Stimulated activated CD4-positive, alpha-beta T cell treated with anti-CD3 and anti-CD28 coated beads, Interleukin-15, amount 100 ng/mL, for 1 hour (primary cell): ENCODE results near the gene COL12A1.

Experiments used
- DNase-seq, 2 donors: peaks; one replicate each; pipeline ENCODE4 v3.0.0-alpha.2; 2020; ENCODE audit warnings: low read depth in 1 of 2, low spot score in 1 of 2

Gene COL12A1

DNA sequence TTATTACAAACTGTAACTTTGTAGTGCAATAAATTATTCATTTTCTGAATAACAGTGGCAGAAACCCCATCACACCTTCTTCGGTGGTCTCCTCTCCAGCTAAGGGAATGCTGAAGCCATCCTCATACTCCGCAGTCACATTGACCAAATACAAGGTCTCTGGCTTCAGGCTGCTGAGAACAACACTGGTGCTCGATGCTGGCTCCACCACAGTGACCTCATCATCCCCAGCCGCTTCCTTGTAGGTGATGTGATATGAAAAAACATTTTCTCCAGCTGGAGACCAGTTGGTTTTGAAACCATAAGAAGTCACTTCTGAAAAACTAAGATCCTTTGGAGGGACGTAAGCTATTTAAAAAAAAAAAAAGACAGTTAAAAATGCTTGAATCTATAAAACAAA is 25.0 kb downstream of the COL12A1 start:
- DNase-seq: no peak

DNA sequence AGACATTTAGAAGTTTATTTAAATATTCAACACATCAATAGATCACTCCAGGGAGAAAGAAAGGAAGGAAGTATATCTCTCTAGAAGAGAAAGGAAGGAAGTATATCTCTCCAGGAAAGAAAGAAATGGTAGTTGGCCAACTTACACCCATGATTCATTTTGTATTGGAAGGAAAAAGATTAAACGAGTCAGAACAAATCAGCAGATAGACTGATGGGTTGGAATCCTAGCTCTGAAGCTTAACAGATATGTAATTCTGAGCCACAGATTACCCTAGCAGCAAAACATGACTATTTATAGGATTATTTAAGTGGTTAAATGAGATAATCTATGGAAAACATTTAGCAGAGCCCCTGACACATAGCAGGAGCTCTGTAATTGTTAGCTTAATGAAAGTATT is 27.1 kb downstream of the COL12A1 start:
- no peak for DNase-seq

DNA sequence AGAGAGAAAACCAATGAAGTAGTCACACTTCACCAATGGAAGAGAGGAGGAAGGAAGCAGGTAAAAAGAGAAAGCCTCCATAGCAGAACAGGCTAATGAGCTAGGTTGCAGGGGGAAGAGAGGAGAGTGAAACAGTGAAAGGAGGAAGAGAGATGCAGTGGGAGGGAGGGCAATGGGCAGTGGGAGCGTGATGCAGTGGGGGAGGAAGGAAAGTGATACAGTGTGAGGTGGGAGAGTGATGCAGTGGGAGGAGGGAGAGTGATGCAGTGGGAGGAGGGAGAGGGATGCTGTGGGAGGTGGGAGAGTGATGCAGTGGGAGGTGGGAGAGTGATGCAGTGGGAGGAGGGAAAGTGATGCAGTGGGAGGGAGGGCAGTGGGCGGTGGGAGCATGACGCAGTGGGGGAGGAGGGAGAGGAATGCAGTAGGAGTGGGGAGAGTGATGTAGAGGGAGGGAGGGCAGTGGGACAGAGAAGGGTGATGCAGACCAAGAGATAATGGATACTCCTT is 29.7 kb downstream of the COL12A1 start:
- no peak for DNase-seq

DNA sequence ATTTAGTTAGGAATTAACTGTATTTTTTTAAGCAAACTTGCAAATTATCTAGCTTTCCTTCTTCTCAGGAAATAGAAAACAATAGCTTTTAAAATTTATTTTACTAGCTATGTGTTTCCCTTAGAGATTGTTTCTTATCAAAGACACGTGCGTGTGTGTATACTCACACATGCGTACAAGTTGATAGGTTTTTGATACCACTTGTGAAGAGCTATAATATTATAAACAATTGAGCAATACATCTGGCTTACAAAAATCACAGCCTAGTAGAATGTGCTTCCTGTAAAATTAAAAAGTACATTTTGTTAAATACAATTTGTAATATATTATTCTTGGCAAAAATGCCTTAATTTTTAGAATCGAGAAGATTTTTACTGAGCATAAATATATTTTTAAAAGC is 33.9 kb downstream of the COL12A1 start:
- no peak for DNase-seq

DNA sequence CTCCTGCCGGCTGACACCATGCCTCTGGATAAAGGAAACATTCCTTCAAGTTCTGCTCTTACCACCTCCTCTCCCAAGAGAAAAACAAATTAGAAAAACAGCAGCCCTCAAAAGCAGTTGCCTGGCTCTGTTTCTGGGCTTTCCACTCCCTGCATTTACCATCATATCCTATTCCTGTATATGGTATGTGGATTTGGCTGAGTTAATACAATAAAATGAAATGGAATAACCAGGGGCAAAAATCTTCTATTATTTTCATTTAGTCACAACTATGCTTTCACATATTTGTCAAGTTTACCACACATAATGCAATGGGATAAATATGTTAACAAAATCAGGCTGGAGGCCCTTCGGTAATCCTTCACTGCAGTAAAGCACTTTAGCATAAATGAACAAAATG is 34.3 kb downstream of the COL12A1 start:
- DNase-seq: no peak

DNA sequence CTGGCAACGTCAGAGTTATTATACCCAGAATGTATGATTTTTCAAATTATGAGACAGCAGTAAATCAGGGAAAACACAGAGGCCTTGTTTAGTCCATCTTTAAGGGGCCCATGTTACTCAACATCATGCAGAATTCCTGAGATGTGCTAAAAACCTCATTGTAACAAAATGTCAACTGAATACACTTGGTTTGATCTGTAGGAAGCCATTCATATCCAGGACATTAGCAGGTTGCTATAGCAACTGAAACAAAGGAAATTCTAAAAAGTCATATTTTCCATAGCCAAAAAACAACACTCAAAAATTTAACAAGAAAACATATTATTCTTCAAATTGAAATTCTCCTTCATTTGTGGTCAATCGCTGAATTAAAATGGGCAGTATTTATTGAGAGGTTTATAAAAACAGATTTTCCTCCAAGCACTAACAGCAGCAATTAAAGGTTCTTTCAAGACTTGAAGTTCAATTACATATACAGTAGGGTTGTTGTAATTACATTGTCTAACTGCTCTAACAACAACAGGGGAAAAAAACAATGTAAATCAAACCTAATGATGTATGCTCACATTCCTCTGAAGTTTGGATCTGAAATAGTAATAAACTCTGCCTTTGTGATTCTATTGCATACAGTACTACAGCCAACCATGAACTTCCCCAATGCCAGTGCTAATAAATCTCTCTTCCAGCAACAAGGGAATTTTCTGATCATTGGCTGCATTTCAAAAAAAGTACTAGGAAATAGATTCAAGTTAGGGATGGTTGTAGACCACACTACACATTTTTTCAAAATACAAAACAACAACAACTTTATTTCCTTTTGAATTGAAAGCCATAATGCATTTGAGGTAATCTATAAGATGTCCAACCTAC is 34.9 kb downstream of the COL12A1 start:
- DNase-seq: no peak

DNA sequence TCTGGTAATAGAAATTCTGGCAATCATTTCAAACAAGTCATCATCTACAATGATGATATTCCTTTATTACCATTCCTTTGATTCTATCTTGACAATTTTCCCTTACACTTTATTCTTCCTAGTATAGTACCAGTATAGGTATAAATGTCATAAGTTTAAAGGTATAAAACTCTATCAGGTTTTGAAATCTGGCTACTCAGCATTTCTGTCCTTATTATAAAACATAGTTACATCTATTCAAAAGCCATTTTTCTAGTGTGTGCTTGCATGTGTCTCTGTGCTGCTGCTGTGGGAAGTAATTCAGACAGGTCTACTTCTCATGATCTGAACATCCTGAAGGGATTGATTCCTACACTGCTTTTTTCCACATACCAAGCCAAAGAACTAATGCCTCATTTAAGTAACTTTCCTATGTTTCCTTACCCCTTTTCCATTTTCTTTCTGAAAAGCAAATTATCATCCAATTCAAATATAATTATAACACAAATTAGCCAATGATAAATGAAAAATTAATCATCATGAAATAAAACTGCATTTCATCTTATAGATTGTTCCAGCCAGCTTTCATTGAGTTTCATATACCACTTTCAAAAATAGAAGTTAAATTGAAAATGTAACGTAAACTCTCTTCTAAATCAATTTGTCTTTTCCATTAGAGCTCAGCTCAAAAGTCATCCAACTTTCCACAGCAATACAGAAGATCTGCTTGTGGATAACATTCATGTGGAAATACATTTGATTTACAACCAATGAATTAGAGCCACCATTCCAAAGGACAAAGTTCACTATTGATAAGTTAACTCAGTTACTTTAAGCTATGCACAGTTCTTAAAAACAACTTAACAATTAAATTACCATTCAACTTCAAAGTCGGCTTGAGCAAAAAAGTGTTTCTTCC is 35.9 kb downstream of the COL12A1 start:
- DNase-seq: no peak

DNA sequence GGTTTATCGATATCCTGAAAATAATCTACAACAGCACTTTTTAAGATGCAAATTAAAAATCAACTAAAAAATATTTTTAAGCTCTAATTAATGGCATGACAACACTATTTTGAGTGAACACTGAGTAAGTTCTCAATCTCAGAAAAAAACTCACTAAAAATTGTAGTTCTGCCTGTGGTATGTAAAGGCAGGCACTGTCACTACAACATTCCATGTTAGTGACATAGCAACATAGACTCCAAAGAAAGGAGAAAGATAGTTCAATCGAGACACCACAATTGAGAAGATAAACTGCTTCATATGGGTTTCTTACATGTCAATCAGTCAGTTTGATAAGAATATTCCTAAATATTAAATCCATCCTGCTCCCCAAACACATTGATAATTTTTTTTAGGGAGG is 38.0 kb downstream of the COL12A1 start:
- DNase-seq: no peak

DNA sequence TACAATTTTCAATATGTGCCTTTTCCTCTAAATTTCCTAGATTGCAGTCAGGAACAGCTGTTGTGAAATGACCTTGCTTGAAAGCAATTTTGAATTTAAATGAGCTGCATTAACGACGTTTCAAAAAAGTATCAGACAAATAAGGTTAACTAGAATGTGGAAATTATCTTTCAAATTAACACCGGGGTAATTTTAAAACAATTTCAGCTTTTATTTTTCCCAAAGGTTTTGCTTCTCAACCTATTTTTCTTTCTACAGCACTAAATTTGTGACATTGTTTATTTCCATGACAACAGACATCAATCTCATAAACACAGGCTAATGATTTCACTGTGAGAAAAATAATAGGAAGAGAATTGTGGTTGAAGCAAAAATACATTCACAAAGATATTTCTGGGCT is 38.5 kb downstream of the COL12A1 start:
- DNase-seq: no peak

DNA sequence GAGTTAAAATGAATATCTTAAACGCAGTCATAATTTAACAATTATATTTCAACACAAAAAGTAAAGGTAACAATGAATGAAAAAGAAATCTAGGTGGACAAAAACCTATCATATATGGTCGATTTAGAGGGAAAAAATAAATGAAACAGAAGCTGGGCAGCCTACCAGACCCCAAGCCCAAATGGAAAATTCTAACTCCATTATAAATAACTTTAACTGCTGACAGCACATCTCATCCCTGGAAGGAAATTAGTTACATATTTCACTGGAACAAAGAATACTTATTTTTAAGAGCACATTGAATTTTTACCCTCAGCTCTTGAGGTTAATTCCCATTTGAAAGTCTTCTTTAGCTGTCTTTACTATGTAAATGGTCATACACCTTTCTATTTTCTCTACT is 39.1 kb downstream of the COL12A1 start:
- no peak for DNase-seq

DNA sequence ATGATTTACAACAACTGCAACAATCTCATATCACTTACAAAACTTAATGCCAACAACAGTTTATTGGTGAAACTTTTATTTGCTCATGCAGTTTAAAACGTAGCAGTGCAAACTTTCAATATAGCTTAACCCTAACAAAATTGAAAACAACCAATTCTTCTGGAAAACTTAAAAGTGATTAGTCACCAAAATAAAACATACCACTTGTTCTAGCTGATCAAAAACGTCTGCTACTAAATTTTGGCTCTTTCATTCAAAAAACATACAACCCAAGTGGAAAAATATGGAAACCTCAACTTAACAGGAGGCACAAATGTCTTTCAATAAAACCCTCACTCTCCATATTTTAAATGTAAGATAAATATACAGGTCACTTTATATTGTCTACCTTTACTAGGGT is 39.6 kb downstream of the COL12A1 start:
- DNase-seq: no peak

DNA sequence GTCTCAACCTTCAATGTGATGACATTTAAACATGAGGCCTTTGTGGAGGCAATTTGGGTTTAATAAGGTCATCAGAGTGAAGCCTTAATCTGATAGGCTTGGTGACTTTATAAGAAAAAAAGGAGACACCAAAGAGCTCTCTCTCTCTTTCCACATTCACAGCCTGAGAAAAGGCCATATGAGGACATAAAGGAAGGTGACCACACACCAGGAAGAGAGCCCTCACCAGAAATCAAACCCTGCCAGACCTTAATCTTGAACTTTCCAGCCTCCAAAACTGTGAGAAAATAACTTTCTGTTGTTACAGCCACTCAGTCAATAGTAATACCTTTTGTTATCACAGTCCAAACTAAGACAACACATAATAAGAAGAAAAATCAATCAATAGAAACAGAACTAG is 47.7 kb downstream of the COL12A1 start:
- no peak for DNase-seq

DNA sequence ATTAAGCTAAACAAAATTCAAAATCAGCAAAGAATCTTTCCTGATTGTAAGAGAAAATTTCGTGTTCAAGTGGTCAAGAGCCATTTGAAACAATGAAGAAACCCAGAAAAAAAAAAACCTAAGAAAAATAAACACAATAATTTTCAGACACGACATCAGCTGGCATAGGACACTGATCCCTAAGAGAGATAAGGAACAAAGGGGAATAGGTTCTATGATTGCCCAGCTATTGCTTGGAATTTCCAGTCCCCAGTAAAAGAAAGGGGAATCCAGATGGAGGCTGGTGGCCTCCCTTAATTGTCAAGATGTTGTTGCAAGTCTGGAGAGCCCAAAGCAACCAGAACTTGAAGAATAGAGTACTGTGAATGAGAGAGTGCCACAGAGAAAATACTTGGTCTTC is 48.5 kb downstream of the COL12A1 start:
- DNase-seq: no peak

DNA sequence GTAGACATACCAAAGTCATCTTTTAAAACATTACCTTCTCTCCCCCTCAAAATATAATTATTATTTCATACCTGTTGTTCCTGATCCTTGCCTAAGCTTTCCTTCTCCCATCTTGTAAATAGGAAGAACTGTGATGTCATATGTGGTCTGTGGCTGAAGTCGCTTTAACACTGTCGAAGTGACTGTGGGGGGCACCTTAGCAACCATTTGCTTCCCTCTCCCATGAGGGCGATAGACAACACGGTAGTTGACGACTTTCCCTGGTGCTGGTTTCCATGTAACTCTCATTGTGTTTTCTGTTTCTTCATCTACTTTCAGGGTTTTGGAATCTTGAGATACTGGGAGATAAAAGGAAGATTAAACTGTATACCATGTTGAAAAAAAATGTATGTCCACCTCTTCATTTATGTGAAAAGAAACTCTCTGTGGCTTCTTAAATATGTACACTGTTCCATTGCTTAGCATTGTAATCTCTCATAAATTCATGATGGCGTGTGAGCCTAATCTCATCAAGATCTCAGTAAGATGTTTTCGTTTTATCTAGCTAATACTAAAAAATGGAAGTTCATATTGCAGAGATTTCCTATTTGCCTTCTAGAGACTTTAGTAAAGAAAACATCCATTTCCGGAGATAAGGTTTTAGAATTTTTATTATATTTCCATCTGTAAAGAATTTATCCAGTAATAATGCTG is 49.5 kb downstream of the COL12A1 start:
- no peak for DNase-seq

DNA sequence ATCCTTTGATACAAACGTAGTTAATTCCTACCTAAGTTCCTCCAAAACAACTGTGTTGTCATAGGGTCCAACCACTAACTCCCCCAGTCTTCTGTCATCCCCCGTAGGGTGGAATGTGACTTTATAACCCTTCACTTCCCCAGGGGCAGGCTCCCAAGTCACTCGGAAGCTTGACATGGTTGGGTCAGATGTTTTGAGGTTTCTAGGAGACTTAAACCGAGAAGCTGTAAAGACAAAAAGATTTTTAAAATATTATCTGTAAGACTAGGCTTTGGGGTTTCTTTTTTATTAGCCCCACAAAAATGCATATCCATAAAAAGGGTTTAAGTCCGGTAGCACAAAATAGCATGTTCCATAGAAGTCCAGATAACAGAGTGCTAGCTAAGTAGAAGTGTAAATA is 50.2 kb downstream of the COL12A1 start:
- DNase-seq: no peak

DNA sequence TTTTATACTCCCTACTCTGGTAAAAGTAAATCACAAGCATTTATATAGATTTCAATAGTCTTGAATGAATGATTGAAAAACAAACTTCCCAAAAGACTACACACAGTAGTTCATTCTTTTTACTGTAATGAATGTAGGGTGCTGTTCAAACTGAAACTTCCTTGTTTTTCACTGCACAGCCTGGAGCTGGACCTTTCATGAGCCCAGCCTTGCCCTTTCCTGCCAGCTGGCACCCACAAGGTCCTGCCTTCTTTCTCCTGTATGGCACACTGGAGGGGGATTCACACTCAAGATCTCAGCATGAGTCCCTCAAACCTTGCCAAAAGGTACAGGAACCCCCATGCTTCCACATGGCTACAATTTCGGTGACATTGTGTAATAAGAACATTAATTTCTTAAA is 50.9 kb downstream of the COL12A1 start:
- DNase-seq: no peak

DNA sequence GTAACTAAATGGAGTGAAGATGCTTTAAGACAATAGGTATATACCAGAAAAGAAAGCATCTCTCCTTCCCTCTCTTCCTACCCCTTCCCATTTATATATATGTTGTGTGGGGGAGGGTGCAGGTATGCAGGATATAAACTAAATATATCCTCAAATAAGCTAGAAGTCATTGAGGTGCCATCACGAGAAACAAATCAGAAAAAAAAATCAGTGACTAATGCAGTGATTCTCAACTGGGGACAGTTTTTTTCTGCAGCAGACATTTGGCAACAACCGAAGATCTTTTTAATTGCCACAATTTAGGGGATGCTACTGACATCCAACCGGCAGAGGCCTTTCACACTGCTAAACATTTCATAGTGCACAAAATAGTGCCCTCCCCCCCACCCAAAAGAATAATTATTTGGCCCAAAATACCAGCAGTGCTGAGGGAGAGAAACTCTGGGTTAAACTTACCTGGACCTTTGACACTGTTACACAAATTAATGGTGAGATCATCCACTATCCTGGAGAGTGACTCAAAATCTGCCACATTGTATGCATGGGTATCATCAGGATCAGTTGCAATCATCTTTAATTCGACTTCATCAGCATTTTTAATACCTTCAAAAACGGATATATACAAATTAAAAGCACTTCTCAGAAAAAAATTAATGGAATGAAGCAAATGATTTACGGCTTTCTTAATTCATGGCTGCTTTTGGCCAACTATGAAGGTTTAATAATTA is 55.0 kb downstream of the COL12A1 start:
- DNase-seq: no peak

DNA sequence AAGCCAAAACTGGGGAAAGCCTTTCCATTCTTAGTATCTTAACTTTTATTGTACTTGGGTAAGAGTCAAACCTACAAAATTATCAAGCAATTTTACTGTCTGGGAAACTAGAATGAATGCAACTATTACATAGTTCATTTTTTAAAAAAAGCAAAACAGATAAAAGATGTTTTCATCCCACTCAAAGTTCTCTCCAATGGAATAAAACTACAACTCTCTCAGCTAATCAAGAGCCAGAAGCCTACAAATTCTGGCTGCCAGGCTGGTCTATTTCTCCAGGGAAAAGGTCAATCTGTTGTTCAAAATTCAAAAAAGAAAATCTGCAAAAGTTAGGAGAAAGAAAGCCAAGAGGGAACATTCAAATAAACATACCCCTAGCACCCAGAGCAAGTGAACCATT is 56.2 kb downstream of the COL12A1 start:
- no peak for DNase-seq

DNA sequence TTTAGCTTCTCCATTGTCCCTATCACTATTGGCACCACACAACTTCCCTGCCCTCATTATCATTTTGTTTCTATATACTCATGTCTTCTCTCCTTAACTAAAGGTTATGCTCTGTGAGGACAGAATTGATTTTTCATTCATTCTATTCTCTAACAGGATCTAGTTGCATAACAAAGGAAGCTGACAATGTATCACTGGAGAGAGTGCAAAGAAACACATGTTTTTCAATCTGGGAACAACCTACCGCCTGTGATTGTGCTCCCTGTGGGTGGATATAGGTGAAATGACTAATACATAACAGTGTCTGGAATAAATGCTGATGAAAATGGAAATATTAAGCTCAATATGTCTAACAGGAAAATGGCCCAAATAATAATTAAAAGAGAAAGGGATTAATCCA is 56.6 kb downstream of the COL12A1 start:
- DNase-seq: no peak

DNA sequence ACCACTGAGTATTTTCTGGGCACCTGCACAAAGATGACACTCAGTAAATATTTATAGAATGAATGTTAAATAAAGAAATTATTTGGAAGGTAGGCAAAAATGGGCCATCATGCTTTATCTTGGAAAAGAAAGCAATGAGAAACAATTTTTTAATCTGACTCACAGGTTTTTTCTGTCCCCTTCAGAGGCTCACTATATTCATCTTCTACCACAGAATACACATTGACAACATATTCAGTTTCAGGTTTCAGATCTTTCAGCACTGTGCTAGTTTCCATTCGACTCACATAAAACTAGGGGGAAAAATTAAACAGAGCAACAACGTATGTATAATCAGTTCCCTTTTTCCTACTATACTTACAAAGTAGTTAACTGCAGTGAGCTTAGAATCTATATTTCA is 58.3 kb downstream of the COL12A1 start:
- no peak for DNase-seq

DNA sequence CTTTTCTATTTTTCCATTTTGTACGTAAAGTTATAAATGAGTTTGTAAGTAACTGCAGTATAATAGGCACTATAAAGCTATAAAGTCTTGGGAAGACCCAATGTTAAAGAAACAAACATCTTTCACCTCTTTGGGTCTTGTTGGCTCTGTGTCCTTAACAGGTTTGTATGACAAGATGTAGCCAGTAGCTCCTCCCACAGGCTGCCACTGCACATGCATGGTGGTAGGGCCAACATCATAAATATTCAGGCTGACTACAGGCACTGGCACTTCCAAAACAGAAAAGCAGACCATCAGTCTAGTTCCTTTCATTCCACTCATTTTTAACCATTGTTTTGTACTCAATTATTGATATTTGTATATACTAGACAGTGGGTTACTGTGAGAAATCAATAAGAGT is 59.9 kb downstream of the COL12A1 start:
- DNase-seq: no peak
